DOHH2 (cell line): Measurements from ENCODE around the gene CPSF6.

Experiments used
- EZH2phosphoT487 ChIP-seq: fragments of 200-600 bp; sonication (generic); IDR thresholded peaks from 2 replicates; pipeline ENCODE4 v1.6.1; 2017; ENCODE audit warnings: borderline replicate concordance, mild to moderate bottlenecking, antibody characterized with exemption, low read length, moderate library complexity, mixed read lengths
- TF ChIP-seq, protein P1 (sequence below): fragments of 200-600 bp; sonication (generic); IDR thresholded peaks from one replicate; pipeline ENCODE4 v1.5.1; 2014; ENCODE audit warnings: antibody characterized with exemption, mild to moderate bottlenecking, low read depth, low read length; ENCODE audit not compliant: poor library complexity, severe bottlenecking

DNA sequence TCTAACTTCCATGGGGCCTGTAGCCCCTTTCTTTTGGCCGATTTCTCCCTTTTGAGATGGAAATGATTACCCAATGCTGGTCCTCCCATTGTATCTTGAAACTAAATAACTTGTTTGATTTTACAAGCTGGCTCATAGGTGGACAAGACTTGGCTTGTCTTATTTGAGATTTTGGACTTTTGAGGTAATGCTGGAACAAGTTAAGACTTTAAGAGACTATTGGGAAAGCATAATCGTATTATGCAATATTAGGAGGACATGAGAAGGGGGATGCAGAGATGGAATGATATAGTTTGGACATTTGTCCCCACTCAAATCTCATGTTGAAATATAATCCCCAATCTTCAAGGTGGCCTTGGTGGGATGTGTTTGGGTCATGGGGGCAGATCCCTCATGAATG, 59.6 kb downstream of the CPSF6 start:
- TF ChIP-seq, protein P1, sequence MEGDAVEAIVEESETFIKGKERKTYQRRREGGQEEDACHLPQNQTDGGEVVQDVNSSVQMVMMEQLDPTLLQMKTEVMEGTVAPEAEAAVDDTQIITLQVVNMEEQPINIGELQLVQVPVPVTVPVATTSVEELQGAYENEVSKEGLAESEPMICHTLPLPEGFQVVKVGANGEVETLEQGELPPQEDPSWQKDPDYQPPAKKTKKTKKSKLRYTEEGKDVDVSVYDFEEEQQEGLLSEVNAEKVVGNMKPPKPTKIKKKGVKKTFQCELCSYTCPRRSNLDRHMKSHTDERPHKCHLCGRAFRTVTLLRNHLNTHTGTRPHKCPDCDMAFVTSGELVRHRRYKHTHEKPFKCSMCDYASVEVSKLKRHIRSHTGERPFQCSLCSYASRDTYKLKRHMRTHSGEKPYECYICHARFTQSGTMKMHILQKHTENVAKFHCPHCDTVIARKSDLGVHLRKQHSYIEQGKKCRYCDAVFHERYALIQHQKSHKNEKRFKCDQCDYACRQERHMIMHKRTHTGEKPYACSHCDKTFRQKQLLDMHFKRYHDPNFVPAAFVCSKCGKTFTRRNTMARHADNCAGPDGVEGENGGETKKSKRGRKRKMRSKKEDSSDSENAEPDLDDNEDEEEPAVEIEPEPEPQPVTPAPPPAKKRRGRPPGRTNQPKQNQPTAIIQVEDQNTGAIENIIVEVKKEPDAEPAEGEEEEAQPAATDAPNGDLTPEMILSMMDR, result no peak
- no peak for TF ChIP-seq EZH2phosphoT487
